HUES6 (cell line): ENCODE data around the gene MMP14.
A peak's percentile ranks its signal among the peaks of the same experiment; 100 is the strongest.

Source experiments
- H3K27ac ChIP-seq: 2 replicates; pipeline ENCODE4 v1.7.0; 2013; ENCODE audit warnings: low read depth, mild to moderate bottlenecking, low read length, inconsistent platforms
- H3K27me3 ChIP-seq: 2 replicates; pipeline ENCODE4 v1.6.1; 2013; ENCODE audit warnings: low read length; ENCODE audit not compliant: control insufficient read depth, insufficient read depth
- H3K36me3 ChIP-seq: 2 replicates; pipeline ENCODE4 v1.6.1; 2013; ENCODE audit warnings: low read length; ENCODE audit not compliant: control insufficient read depth, insufficient read depth
- H3K4me1 ChIP-seq: 2 replicates; pipeline ENCODE4 v1.6.1; 2013; ENCODE audit warnings: low read length; ENCODE audit not compliant: control insufficient read depth, insufficient read depth
- H3K4me3 ChIP-seq: 2 replicates; pipeline ENCODE4 v1.5.1; 2013; ENCODE audit warnings: low read depth, low read length
- H3K9ac ChIP-seq: one replicate; pipeline ENCODE4 v1.6.1; 2013; ENCODE audit warnings: mild to moderate bottlenecking, low read length
- H3K9me3 ChIP-seq: 2 replicates; pipeline ENCODE4 v1.6.1; 2013; ENCODE audit warnings: low read depth, low read length; ENCODE audit not compliant: control insufficient read depth, insufficient read depth

MMP14 gene

GRCh38 chr14:22866874-22867273 lies 30.5 kb downstream of the MMP14 start:
- H3K9me3 ChIP-seq = no peaks in the 10 kb centered on the region

GRCh38 chr14:22870811-22871223 lies 34.4 kb downstream of the MMP14 start:
- H3K4me3 ChIP-seq = peak overlapping the region; percentile 68
- peaks cover 12% of the 10 kb centered on the region; the same call in 1 of the 2 replicates for H3K36me3 ChIP-seq
- H3K4me1 ChIP-seq = peaks cover 15% of the 10 kb centered on the region
- H3K27me3 ChIP-seq = no peaks in the 10 kb centered on the region
- H3K9me3 ChIP-seq = no peaks in the 10 kb centered on the region
- no peak overlapping the region for H3K9ac ChIP-seq
- no peak overlapping the region; the same call in 1 of the 2 replicates for H3K27ac ChIP-seq

More at GRCh38 chr14:22866874-22867273, 30.5 kb downstream of the MMP14 start:
- no peaks in the 10 kb centered on the region for H3K27me3 ChIP-seq
- H3K9ac ChIP-seq = no peak overlapping the region
- no peak overlapping the region for H3K4me3 ChIP-seq
- H3K4me1 ChIP-seq = peaks cover 10% of the 10 kb centered on the region
- H3K27ac ChIP-seq = no peak overlapping the region
- no peaks in the 10 kb centered on the region for H3K36me3 ChIP-seq

GRCh38 chr14:22871224-22872032 lies 35.0 kb downstream of the MMP14 start, which contains the start of gene LRP10:
Gene LRP10 (plus strand): TSS chr14:22871740. CDS start chr14:22872304, 564 bp downstream.
- Histone ChIP-seq H3K27ac (peak within 1 kb of the TSS; percentile 27; the same call in 1 of the 2 replicates), H3K9me3 (no peaks in the 10 kb centered on the region), H3K4me1 (peaks cover 15% of the 10 kb centered on the region)

GRCh38 chr14:22872033-22872832 lies 35.8 kb downstream of the MMP14 start:
- Histone ChIP-seq H3K27me3 (no peaks in the 10 kb centered on the region), H3K9me3 (no peaks in the 10 kb centered on the region), H3K9ac (peak overlapping the region; percentile 73), H3K36me3 (peaks cover 24% of the 10 kb centered on the region; the same call in 1 of the 2 replicates), H3K4me3 (peak overlapping the region; percentile 68), H3K4me1 (peaks cover 15% of the 10 kb centered on the region), H3K27ac (peak overlapping the region; percentile 27; the same call in 1 of the 2 replicates)

More at GRCh38 chr14:22871224-22872032, 35.0 kb downstream of the MMP14 start, which contains the start of gene LRP10:
- Histone ChIP-seq H3K9ac (peak within 1 kb of the TSS; percentile 73), H3K4me3 (peak within 1 kb of the TSS; percentile 68), H3K27me3 (no peaks in the 10 kb centered on the region), H3K36me3 (peaks cover 17% of the 10 kb centered on the region; the same call in 1 of the 2 replicates)

- no peaks in the 10 kb centered on the region for H3K27me3 ChIP-seq
- no peak overlapping the region for H3K27ac ChIP-seq
- H3K36me3 ChIP-seq = peaks cover 24% of the 10 kb centered on the region; the same call in 1 of the 2 replicates
- peak overlapping the region; percentile 68 for H3K4me3 ChIP-seq
- peak overlapping the region; percentile 46 for H3K9ac ChIP-seq
- no peaks in the 10 kb centered on the region for H3K9me3 ChIP-seq
- H3K4me1 ChIP-seq = peaks cover 15% of the 10 kb centered on the region
Measured at GRCh38 chr14:22872833-22873520, 36.6 kb downstream of the MMP14 start.

GRCh38 chr14:22875003-22875747 lies 38.8 kb downstream of the MMP14 start:
- H3K36me3 ChIP-seq = peaks cover 24% of the 10 kb centered on the region; the same call in 1 of the 2 replicates

GRCh38 chr14:22875748-22876319 lies 39.4 kb downstream of the MMP14 start:
- Histone ChIP-seq H3K36me3 (peaks cover 24% of the 10 kb centered on the region; the same call in 1 of the 2 replicates), H3K9ac (no peak overlapping the region), H3K27ac (no peak overlapping the region), H3K27me3 (no peaks in the 10 kb centered on the region), H3K9me3 (no peaks in the 10 kb centered on the region), H3K4me3 (no peak overlapping the region), H3K4me1 (peaks cover 7% of the 10 kb centered on the region)

More at GRCh38 chr14:22875003-22875747, 38.8 kb downstream of the MMP14 start:
- H3K9ac ChIP-seq = no peak overlapping the region
- no peak overlapping the region for H3K27ac ChIP-seq
- peaks cover 14% of the 10 kb centered on the region for H3K4me1 ChIP-seq
- H3K27me3 ChIP-seq = no peaks in the 10 kb centered on the region
- no peak overlapping the region for H3K4me3 ChIP-seq
- H3K9me3 ChIP-seq = no peaks in the 10 kb centered on the region

- Histone ChIP-seq H3K27ac (no peak overlapping the region), H3K9ac (no peak overlapping the region), H3K9me3 (no peaks in the 10 kb centered on the region), H3K27me3 (peaks cover 6% of the 10 kb centered on the region; the same call in 1 of the 2 replicates), H3K36me3 (peaks cover 24% of the 10 kb centered on the region; the same call in 1 of the 2 replicates), H3K4me3 (no peak overlapping the region), H3K4me1 (peaks cover 5% of the 10 kb centered on the region; the same call in 1 of the 2 replicates)
Measured at GRCh38 chr14:22877000-22877501, 40.7 kb downstream of the MMP14 start.

- Histone ChIP-seq H3K36me3 (peaks cover 24% of the 10 kb centered on the region; the same call in 1 of the 2 replicates), H3K9me3 (no peaks in the 10 kb centered on the region), H3K4me3 (no peak overlapping the region), H3K27ac (no peak overlapping the region), H3K9ac (no peak overlapping the region), H3K4me1 (peaks cover 13% of the 10 kb centered on the region), H3K27me3 (peaks cover 6% of the 10 kb centered on the region; the same call in 1 of the 2 replicates)
Measured at GRCh38 chr14:22878271-22879246, 42.2 kb downstream of the MMP14 start.
